ENCODE measurements around the gene RIBC2. TPM values are rescaled to one million over a fixed set of nuclear protein-coding genes. Genes with fewer than 3 reads are reported as not detected.
"Not testable (repeated sequence)": the region's sequence is repeated elsewhere in the genome, so short reads cannot be mapped to it uniquely, and the experiment has no call there.

Gene RIBC2
- polyA plus RNA-seq, 6 donors from 2014 or later, result 0.20 TPM; not detected in 5

GRCh38 chr22:45456811-45457210 lies 43.3 kb downstream of the RIBC2 start:
- H3K36me3 Mint-ChIP-seq, result no peaks in the 10 kb centered on the region
- no peaks in the 10 kb centered on the region for H3K4me1 Mint-ChIP-seq
- DNase-seq, result no peak
- no peak for ATAC-seq (ENCODE audit: low read depth in 2 of 2)
- peak overlapping the region in 1 of 6 donors; percentile 76 for H3K27ac Mint-ChIP-seq
- H3K9me3 Mint-ChIP-seq, result no peaks in the 10 kb centered on the region
- peaks cover 0 to 42% (median 23%) of the 10 kb centered on the region in 3 donors for H3K27me3 Mint-ChIP-seq
- H3K4me3 Mint-ChIP-seq, result no peak overlapping the region

- ATAC-seq (ENCODE audit: low read depth in 2 of 2) (no peak), DNase-seq (no peak)
- Mint-ChIP-seq H3K27ac (no peak overlapping the region), H3K4me3 (no peak overlapping the region), H3K9me3 (no peaks in the 10 kb centered on the region), H3K27me3 (peaks cover 0 to 24% (median 15%) of the 10 kb centered on the region in 3 donors), H3K4me1 (no peaks in the 10 kb centered on the region), H3K36me3 (no peaks in the 10 kb centered on the region)
These were observed 45.0 kb downstream of the RIBC2 start for GRCh38 chr22:45458532-45458931.

- H3K36me3 Mint-ChIP-seq, result no peaks in the 10 kb centered on the region
- no peaks in the 10 kb centered on the region for H3K9me3 Mint-ChIP-seq
- no peaks in the 10 kb centered on the region for H3K4me1 Mint-ChIP-seq
- H3K27ac Mint-ChIP-seq, result no peak overlapping the region
- ATAC-seq (ENCODE audit: low read depth in 2 of 2), result no peak
- DNase-seq, result no peak
- peak overlapping the region in 1 of 8 donors; percentile 56 for H3K4me3 Mint-ChIP-seq
- peaks cover 2 to 24% (median 15%) of the 10 kb centered on the region in 3 donors for H3K27me3 Mint-ChIP-seq
These were observed 45.7 kb downstream of the RIBC2 start for GRCh38 chr22:45459235-45459634.

- DNase-seq (no peak), ATAC-seq (ENCODE audit: low read depth in 2 of 2) (no peak)
- peaks cover 5 to 29% (median 18%) of the 10 kb centered on the region in 3 donors for H3K27me3 Mint-ChIP-seq
- H3K4me3 Mint-ChIP-seq, result no peak overlapping the region
- H3K9me3 Mint-ChIP-seq, result peaks cover 0 to under 1% (median 0%) of the 10 kb centered on the region in 7 donors
- H3K27ac Mint-ChIP-seq, result no peak overlapping the region
- no peaks in the 10 kb centered on the region for H3K4me1 Mint-ChIP-seq
- H3K36me3 Mint-ChIP-seq, result no peaks in the 10 kb centered on the region
These were observed 47.0 kb downstream of the RIBC2 start for GRCh38 chr22:45460288-45461109.

GRCh38 chr22:45462034-45462655 lies 48.7 kb downstream of the RIBC2 start:
- ATAC-seq (ENCODE audit: low read depth in 2 of 2) (no peak), DNase-seq (no peak)
- Mint-ChIP-seq H3K36me3 (no peaks in the 10 kb centered on the region), H3K9me3 (peaks cover 0 to 12% (median 3%) of the 10 kb centered on the region in 7 donors), H3K4me3 (no peak overlapping the region), H3K27ac (no peak overlapping the region), H3K27me3 (peaks cover 5 to 18% (median 13%) of the 10 kb centered on the region in 3 donors), H3K4me1 (no peaks in the 10 kb centered on the region)

- peaks cover 3 to 23% (median 5%) of the 10 kb centered on the region in 7 donors for H3K9me3 Mint-ChIP-seq
- DNase-seq; H3K36me3 Mint-ChIP-seq; H3K27ac Mint-ChIP-seq; H3K4me1 Mint-ChIP-seq; H3K4me3 Mint-ChIP-seq; ATAC-seq (ENCODE audit: low read depth in 2 of 2): not testable (repeated sequence)
- peaks cover 5 to 21% (median 9%) of the 10 kb centered on the region in 3 donors for H3K27me3 Mint-ChIP-seq
These were observed 50.2 kb downstream of the RIBC2 start for GRCh38 chr22:45463691-45464090.

GRCh38 chr22:45465633-45466032 lies 52.1 kb downstream of the RIBC2 start:
- Mint-ChIP-seq H3K4me3 (no peak overlapping the region), H3K36me3 (no peaks in the 10 kb centered on the region), H3K9me3 (peaks cover 3 to 23% (median 5%) of the 10 kb centered on the region in 7 donors), H3K27me3 (peaks cover 5 to 17% (median 9%) of the 10 kb centered on the region in 3 donors), H3K27ac (peak overlapping the region in 1 of 6 donors; percentile 33), H3K4me1 (no peaks in the 10 kb centered on the region)
- DNase-seq, result no peak
- no peak for ATAC-seq (ENCODE audit: low read depth in 2 of 2)

- H3K4me1 Mint-ChIP-seq, result no peaks in the 10 kb centered on the region
- no peak for DNase-seq
- no peak for ATAC-seq (ENCODE audit: low read depth in 2 of 2)
- no peak overlapping the region for H3K4me3 Mint-ChIP-seq
- no peak overlapping the region for H3K27ac Mint-ChIP-seq
- H3K27me3 Mint-ChIP-seq, result peaks cover 5 to 27% (median 23%) of the 10 kb centered on the region in 3 donors
- peaks cover 3 to 23% (median 5%) of the 10 kb centered on the region in 7 donors for H3K9me3 Mint-ChIP-seq
- H3K36me3 Mint-ChIP-seq, result no peaks in the 10 kb centered on the region
These were observed 55.4 kb downstream of the RIBC2 start for GRCh38 chr22:45468872-45469271.

- no peaks in the 10 kb centered on the region for H3K4me1 Mint-ChIP-seq
- no peak overlapping the region for H3K4me3 Mint-ChIP-seq
- DNase-seq (no peak), ATAC-seq (ENCODE audit: low read depth in 2 of 2) (no peak)
- H3K27me3 Mint-ChIP-seq, result peaks cover under 1 to 25% (median 23%) of the 10 kb centered on the region in 3 donors
- H3K9me3 Mint-ChIP-seq, result peaks cover 3 to 23% (median 5%) of the 10 kb centered on the region in 7 donors
- no peak overlapping the region for H3K27ac Mint-ChIP-seq
- H3K36me3 Mint-ChIP-seq, result no peaks in the 10 kb centered on the region
These were observed 56.0 kb downstream of the RIBC2 start for GRCh38 chr22:45469281-45470073.

GRCh38 chr22:45470871-45471270 lies 57.4 kb downstream of the RIBC2 start:
- H3K4me1 Mint-ChIP-seq, result no peaks in the 10 kb centered on the region
- H3K4me3 Mint-ChIP-seq, result no peak overlapping the region
- ATAC-seq (ENCODE audit: low read depth in 2 of 2) (no peak), DNase-seq (no peak)
- H3K27ac Mint-ChIP-seq, result no peak overlapping the region
- H3K9me3 Mint-ChIP-seq, result peaks cover 2 to 19% (median 5%) of the 10 kb centered on the region in 7 donors
- no peaks in the 10 kb centered on the region for H3K36me3 Mint-ChIP-seq
- H3K27me3 Mint-ChIP-seq, result peaks cover 0 to 31% (median 27%) of the 10 kb centered on the region in 3 donors

GRCh38 chr22:45472426-45472825 lies 58.9 kb downstream of the RIBC2 start:
- DNase-seq (no peak), ATAC-seq (ENCODE audit: low read depth in 2 of 2) (no peak)
- H3K36me3 Mint-ChIP-seq, result no peaks in the 10 kb centered on the region
- H3K4me1 Mint-ChIP-seq, result no peaks in the 10 kb centered on the region
- H3K27ac Mint-ChIP-seq, result peak overlapping the region in 1 of 6 donors; percentile 21
- H3K9me3 Mint-ChIP-seq, result peaks cover 0 to 11% (median 4%) of the 10 kb centered on the region in 7 donors
- no peak overlapping the region for H3K4me3 Mint-ChIP-seq
- peaks cover 0 to 39% (median 39%) of the 10 kb centered on the region in 3 donors for H3K27me3 Mint-ChIP-seq

- ATAC-seq (ENCODE audit: low read depth in 2 of 2), result no peak
- DNase-seq, result no peak
These were observed 60.2 kb downstream of the RIBC2 start for GRCh38 chr22:45473626-45474237.

More at GRCh38 chr22:45473626-45474237, 60.2 kb downstream of the RIBC2 start:
- Mint-ChIP-seq H3K4me1 (no peaks in the 10 kb centered on the region), H3K4me3 (no peak overlapping the region), H3K9me3 (no peaks in the 10 kb centered on the region), H3K36me3 (no peaks in the 10 kb centered on the region), H3K27me3 (peaks cover 0 to 49% (median 42%) of the 10 kb centered on the region in 3 donors), H3K27ac (no peak overlapping the region)

Measured in naive B cell (primary cell).